Stimulated activated CD4-positive, alpha-beta T cell treated with anti-CD3 and anti-CD28 coated beads, TNF-alpha, amount 100 ng/mL, for 1 hour (primary cell): ENCODE measurements around the gene GGCT.

Experiments used
- DNase-seq, 3 donors: peaks; one replicate each; pipeline ENCODE4 v3.0.0-alpha.2; 2020; ENCODE audit warnings: low read depth in 3 of 3, low spot score in 1 of 3

The GGCT gene

GRCh38 chr7:30464231-30464671, 40.4 kb downstream of the GGCT start:
- no peak for DNase-seq

- DNase-seq = no peak
Observed at GRCh38 chr7:30463405-30464145, 41.1 kb downstream of the GGCT start.

- no peak for DNase-seq
Observed at GRCh38 chr7:30462179-30462578, 42.5 kb downstream of the GGCT start.

GRCh38 chr7:30460246-30460633, 44.4 kb downstream of the GGCT start:
- DNase-seq = no peak

GRCh38 chr7:30459591-30460245, 44.9 kb downstream of the GGCT start:
- no peak for DNase-seq

GRCh38 chr7:30458311-30458710, 46.3 kb downstream of the GGCT start:
- DNase-seq = no peak

GRCh38 chr7:30453921-30454320, 50.7 kb downstream of the GGCT start:
- DNase-seq = no peak

GRCh38 chr7:30453016-30453415, 51.6 kb downstream of the GGCT start:
- DNase-seq = no peak

- DNase-seq = no peak
Observed at GRCh38 chr7:30452280-30452930, 52.2 kb downstream of the GGCT start.

- no peak for DNase-seq
Observed at GRCh38 chr7:30451539-30452279, 52.9 kb downstream of the GGCT start.

GRCh38 chr7:30450983-30451497, 53.6 kb downstream of the GGCT start:
- DNase-seq = no peak

- DNase-seq = no peak
Observed at GRCh38 chr7:30450240-30450982, 54.2 kb downstream of the GGCT start.

- DNase-seq = no peak
Observed at GRCh38 chr7:30448461-30449189, 56.0 kb downstream of the GGCT start.

- no peak for DNase-seq
Observed at GRCh38 chr7:30447466-30447865, 57.2 kb downstream of the GGCT start.
